Activated naive CD8-positive, alpha-beta T cell treated with anti-CD3 and anti-CD28 coated beads for 36 hours (primary cell): ENCODE data around the gene EFCAB11. TPM values are rescaled to one million over a fixed set of nuclear protein-coding genes. Genes with fewer than 3 reads are reported as not detected.
"Not testable (repeated sequence)": the region's sequence is repeated elsewhere in the genome, so short reads cannot be mapped to it uniquely, and the experiment has no call there.

Source experiments
- DNase-seq: peaks from one replicate; pipeline ENCODE4 v3.0.0; 2021
- H3K27ac Mint-ChIP-seq: one replicate; pipeline ENCODE4 v1.8.0; 2022; ENCODE audit warnings: mild to moderate bottlenecking, moderate library complexity, mixed read lengths
- H3K27me3 Mint-ChIP-seq: one replicate; pipeline ENCODE4 v1.8.0; 2022; ENCODE audit warnings: mild to moderate bottlenecking, mixed read lengths
- H3K36me3 Mint-ChIP-seq: one replicate; pipeline ENCODE4 v1.8.0; 2021; ENCODE audit warnings: mild to moderate bottlenecking, mixed read lengths
- H3K4me1 Mint-ChIP-seq: one replicate; pipeline ENCODE4 v1.8.0; 2021; ENCODE audit warnings: mixed read lengths
- H3K4me3 Mint-ChIP-seq: one replicate; pipeline ENCODE4 v1.8.0; 2022; ENCODE audit warnings: mild to moderate bottlenecking, moderate library complexity, mixed read lengths
- H3K9me3 Mint-ChIP-seq: one replicate; pipeline ENCODE4 v1.8.0; 2022; ENCODE audit warnings: mixed read lengths
- total RNA-seq, 2 experiments: library from RNA; stranded (reverse); gene quantifications; one replicate each; pipeline ENCODE4 v1.2.3, GENCODE V29; 2021

Gene EFCAB11
- total RNA-seq, 2 experiments from 2014 or later: 8.3 TPM

DNA sequence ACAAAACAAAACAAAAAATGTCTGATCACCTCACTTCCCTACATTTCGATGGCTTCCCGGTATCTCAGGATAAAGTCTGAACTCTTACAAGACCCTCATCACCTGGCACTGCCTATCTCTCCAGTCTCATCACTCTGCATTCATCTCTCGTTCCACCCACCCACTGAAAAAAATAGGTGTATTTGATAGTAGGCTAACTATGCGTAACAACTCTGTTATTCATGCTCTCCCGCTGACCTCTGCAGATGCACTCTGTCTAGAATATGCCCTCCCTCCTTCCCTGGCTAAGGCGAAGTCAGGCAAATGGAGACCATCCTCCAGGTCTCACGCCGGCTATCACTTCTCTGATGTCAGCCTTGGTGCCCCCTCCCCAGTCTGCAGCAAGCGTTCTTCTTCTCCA is 44.9 kb downstream of the EFCAB11 start:
- H3K4me1 Mint-ChIP-seq: peaks cover 1% of the 10 kb centered on the region
- no peak for DNase-seq
- H3K27ac Mint-ChIP-seq: no peak overlapping the region
- H3K27me3 Mint-ChIP-seq: peaks cover 14% of the 10 kb centered on the region
- H3K4me3 Mint-ChIP-seq: no peak overlapping the region
- no peaks in the 10 kb centered on the region for H3K9me3 Mint-ChIP-seq
- H3K36me3 Mint-ChIP-seq: no peaks in the 10 kb centered on the region

DNA sequence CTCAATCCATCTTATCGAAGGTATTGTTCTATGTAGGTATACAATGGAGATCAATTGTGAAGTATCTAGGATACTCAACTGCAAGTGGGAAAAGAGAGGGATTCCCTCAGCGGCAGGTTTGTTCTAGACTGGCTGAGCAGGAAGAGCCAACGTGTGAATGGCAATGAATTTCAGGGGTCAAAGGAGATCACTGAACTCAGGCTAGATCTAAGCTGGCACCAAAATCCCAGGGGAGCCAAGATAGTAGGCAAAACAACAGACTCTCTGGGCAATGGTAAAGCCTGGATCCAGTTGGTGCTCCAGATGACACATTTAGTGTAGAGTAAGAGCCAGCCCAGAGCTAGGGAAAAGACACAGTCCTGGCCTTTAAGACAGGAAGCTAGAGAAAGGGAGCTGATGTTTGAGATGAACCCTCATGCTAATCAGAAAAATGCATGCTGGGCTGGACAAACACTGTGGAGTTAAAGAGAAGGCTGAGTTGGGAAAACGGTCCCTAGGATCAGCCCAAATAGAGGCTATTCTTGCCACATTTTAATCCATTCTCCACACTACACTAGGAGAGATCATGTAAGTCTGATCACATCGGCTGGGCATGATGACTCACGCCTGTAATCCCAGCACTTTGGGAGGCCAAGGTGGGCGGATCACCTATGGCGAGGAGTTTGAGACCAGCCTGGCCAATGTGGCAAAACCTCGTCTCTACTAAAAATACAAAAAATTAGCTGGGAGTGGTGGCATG is 45.6 kb downstream of the EFCAB11 start:
- no peak overlapping the region for H3K4me3 Mint-ChIP-seq
- no peaks in the 10 kb centered on the region for H3K9me3 Mint-ChIP-seq
- H3K27ac Mint-ChIP-seq: no peak overlapping the region
- no peak for DNase-seq
- H3K27me3 Mint-ChIP-seq: peaks cover 9% of the 10 kb centered on the region
- peaks cover 3% of the 10 kb centered on the region for H3K4me1 Mint-ChIP-seq
- H3K36me3 Mint-ChIP-seq: no peaks in the 10 kb centered on the region

DNA sequence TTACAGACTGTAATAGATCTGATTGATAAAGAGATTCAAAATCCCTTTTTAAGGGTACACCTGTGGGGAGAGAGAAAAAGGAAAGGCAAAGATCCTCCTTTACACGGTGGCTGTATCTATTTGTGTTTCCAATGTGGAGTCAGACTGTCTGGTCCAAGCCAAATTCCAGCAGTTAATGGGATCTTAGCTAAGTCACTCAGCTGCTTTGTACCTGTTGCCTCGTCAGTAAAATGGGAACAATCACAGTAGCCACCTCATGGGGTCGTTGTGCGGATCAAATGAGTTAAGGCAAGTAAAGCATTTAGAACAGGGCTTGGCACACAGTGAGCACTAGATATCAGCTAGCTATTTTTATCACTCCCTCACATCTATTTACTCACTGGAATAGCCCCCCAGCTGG is 46.9 kb downstream of the EFCAB11 start:
- no peaks in the 10 kb centered on the region for H3K36me3 Mint-ChIP-seq
- H3K27ac Mint-ChIP-seq: no peak overlapping the region
- no peak for DNase-seq
- no peak overlapping the region for H3K4me3 Mint-ChIP-seq
- no peaks in the 10 kb centered on the region for H3K9me3 Mint-ChIP-seq
- peaks cover 12% of the 10 kb centered on the region for H3K4me1 Mint-ChIP-seq
- H3K27me3 Mint-ChIP-seq: peaks cover 10% of the 10 kb centered on the region

DNA sequence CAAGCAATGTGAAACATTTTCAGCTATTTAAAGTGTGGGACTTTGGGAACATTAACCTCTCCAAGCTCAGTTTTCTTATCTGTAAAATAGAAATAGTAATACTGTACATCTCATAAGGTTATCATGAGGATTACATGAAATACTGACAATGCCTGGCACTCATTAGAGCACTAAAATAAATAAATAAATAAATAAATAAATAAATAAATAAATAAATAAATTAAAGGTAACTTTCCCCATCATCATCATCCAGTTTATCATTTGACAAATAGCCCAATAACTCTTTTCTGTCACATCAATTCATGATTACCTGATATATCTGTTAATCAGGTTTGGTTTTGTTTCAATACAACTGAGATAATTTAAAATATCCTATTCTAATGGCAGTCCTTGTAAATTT is 48.5 kb downstream of the EFCAB11 start:
- H3K4me3 Mint-ChIP-seq: no peak overlapping the region
- no peak overlapping the region for H3K27ac Mint-ChIP-seq

DNA sequence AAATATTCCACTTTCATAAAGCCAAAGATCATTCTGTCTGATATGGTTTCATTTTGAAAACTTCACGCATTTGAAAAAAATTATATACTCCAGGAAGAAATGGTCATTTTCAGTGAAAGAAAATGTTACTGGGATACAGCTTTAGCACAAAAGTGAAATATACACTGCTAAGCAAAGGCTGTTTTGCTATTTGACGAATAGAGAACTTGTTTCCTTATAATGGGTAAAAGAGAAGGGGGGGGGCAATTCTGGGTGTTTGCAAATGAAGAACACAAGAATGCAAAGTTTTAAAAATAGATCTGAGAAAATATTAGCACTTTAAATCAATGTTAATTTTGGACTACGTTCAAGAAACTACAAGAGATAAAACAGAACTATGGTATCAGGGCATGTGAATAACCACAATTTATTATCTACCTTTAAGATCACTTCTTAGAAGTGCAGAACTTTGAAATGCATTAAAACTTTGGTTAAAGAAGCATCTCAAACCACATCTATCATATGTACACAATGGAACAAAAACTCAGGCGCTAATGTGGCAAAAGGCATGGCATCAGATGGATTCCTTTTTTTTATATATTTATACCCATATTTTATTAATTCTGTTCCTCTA is 51.1 kb downstream of the EFCAB11 start:
- H3K36me3 Mint-ChIP-seq: no peaks in the 10 kb centered on the region
- no peak overlapping the region for H3K27ac Mint-ChIP-seq
- H3K27me3 Mint-ChIP-seq: peaks cover 10% of the 10 kb centered on the region
- H3K9me3 Mint-ChIP-seq: no peaks in the 10 kb centered on the region
- H3K4me3 Mint-ChIP-seq: no peak overlapping the region
- peaks cover 13% of the 10 kb centered on the region for H3K4me1 Mint-ChIP-seq
- no peak for DNase-seq

More for the DNA sequence above, 48.5 kb downstream of the EFCAB11 start:
- no peak for DNase-seq
- Mint-ChIP-seq H3K27me3 (peaks cover 10% of the 10 kb centered on the region), H3K36me3 (no peaks in the 10 kb centered on the region), H3K4me1 (peaks cover 12% of the 10 kb centered on the region), H3K9me3 (no peaks in the 10 kb centered on the region)

DNA sequence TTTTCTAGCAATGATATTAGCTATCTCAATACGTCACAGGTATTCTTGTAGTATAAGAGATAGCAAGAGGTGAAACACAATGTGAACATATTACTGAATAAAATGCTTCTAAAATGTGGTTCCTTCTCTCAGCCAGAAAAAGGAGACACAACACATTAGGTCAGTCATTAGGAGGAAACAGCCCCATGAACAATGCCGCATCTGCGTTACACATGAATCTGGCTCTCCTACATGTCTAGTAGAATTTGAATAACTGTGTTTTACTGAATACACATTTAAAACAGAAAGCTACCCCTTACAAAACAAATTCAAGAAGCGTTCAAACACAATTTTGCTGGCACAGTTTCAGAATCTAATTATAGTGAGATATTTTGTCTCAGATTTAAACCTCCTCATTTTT is 51.6 kb downstream of the EFCAB11 start:
- no peaks in the 10 kb centered on the region for H3K36me3 Mint-ChIP-seq
- H3K9me3 Mint-ChIP-seq: no peaks in the 10 kb centered on the region
- no peak overlapping the region for H3K27ac Mint-ChIP-seq
- no peak overlapping the region for H3K4me3 Mint-ChIP-seq
- DNase-seq: no peak
- peaks cover 10% of the 10 kb centered on the region for H3K27me3 Mint-ChIP-seq
- peaks cover 13% of the 10 kb centered on the region for H3K4me1 Mint-ChIP-seq

DNA sequence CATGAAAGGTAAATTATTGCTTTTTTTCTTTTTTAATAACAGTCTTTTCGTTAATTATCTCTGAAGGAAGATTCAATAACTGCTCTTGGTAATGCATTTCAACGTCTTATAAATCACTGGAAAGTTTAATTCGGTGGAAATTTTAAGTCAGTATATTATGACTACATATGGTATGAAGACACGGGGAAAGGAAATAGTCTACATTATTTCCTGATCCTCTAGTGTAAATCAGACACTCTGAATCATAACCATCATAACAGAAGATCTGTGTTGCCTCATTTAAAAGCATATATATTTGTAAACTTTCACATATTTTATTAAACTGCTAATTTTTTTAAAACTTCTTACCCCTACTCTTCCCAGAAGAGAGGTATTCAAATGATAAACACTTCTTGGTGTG is 53.7 kb downstream of the EFCAB11 start:
- Mint-ChIP-seq H3K27ac (no peak overlapping the region), H3K4me3 (no peak overlapping the region), H3K9me3 (no peaks in the 10 kb centered on the region), H3K36me3 (no peaks in the 10 kb centered on the region), H3K27me3 (peaks cover 10% of the 10 kb centered on the region), H3K4me1 (peaks cover 13% of the 10 kb centered on the region)
- no peak for DNase-seq

DNA sequence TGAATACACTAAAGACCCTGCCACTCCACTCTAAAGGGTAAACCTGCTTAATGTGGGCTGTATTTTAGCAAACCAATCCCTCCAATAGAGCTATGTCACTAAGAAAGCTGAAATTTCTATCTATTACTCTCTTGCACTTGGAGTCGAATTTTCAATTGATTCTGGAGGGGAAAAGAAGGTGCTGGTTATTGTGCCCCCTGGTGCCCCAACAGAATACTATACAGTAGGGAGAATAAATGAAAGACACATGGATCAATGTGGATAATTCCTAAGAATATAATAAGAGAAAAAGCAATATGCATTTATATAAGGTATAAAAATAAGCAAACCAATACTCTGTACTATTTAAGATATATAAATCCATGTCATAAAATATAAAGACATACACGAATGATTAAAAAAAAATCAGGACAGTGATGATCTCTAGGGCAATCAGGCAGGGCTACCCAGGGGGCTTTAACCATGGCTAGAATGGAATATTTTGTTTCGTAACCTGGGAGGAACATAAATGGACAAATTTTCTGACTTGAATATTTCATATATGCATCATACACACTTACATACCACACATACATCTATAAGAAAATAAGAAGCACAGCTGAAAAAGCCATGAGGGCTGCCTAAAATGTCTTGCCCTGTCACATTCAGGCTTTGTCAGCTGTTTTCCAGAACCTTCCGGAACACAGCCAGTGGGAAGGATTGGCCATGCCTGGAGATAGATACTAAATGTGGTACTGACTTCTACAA is 54.4 kb downstream of the EFCAB11 start:
- Mint-ChIP-seq H3K4me3 (no peak overlapping the region), H3K27ac (no peak overlapping the region), H3K36me3 (no peaks in the 10 kb centered on the region), H3K9me3 (no peaks in the 10 kb centered on the region), H3K27me3 (peaks cover 10% of the 10 kb centered on the region), H3K4me1 (peaks cover 12% of the 10 kb centered on the region)
- no peak for DNase-seq

DNA sequence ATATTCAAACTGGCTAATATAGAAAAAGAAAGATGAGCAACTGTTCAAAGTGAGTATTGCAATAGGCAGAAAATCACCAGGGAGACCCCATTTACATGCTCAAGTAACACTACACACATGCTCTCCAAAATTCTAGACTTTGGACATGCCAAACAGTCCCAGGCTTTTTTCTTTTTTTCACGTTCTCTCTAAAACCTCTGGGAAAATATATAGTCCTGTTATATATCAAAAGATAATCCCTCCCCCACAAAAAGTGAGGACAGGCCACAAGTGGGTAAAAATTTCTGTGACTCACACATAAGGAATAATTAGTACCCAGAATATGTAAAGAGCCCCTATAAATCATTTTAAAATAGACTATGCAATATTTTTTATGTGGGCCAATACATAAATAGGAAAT is 55.2 kb downstream of the EFCAB11 start:
- no peak for DNase-seq
- peaks cover 10% of the 10 kb centered on the region for H3K27me3 Mint-ChIP-seq
- H3K9me3 Mint-ChIP-seq: no peaks in the 10 kb centered on the region
- H3K27ac Mint-ChIP-seq: no peak overlapping the region
- H3K36me3 Mint-ChIP-seq: no peaks in the 10 kb centered on the region
- no peak overlapping the region for H3K4me3 Mint-ChIP-seq
- H3K4me1 Mint-ChIP-seq: peaks cover 12% of the 10 kb centered on the region

DNA sequence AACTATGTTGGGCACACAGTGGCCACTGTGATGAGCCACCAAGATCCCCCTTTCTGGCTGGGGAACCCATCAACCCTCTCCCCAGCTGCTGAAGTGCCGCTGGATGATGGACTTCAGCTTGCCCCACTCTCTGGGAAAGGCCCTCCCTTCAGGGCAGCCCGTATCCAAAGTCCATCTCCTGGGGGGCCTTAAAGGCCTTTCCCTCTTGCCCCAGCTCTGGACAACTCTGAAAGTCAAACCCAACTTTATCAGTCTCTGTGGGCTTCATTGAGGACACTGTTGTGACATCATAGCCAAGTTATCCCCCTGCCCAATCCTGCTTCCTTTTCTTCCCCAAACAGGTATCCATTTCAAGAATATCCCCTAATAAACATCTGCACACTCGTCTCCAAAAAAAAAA is 61.1 kb downstream of the EFCAB11 start:
- H3K9me3 Mint-ChIP-seq, DNase-seq, H3K4me3 Mint-ChIP-seq, H3K36me3 Mint-ChIP-seq, H3K4me1 Mint-ChIP-seq, H3K27me3 Mint-ChIP-seq, H3K27ac Mint-ChIP-seq: not testable (repeated sequence)

DNA sequence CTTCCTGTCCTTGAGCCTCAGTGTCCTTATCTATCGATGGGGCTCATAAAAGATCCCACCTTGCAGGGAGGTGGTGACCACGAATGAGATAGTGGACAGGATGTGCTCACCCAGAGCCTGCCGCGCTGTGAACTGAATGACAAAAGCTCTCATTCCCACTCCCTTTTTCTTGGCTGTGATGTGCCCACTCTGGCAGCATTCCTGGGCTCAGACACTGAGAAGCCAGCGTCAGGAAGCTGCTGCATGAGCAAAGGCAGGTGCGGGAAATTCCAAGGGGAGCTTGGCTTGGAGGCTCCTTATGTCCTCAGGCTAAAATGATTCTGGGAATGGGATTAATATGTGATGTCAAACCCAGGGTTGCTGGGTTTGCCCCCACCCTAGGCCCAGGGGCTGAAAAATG is 61.6 kb downstream of the EFCAB11 start:
- Mint-ChIP-seq H3K36me3 (no peaks in the 10 kb centered on the region), H3K27me3 (no peaks in the 10 kb centered on the region), H3K9me3 (peaks cover 2% of the 10 kb centered on the region), H3K27ac (no peak overlapping the region), H3K4me3 (no peak overlapping the region), H3K4me1 (no peaks in the 10 kb centered on the region)
- DNase-seq: no peak

DNA sequence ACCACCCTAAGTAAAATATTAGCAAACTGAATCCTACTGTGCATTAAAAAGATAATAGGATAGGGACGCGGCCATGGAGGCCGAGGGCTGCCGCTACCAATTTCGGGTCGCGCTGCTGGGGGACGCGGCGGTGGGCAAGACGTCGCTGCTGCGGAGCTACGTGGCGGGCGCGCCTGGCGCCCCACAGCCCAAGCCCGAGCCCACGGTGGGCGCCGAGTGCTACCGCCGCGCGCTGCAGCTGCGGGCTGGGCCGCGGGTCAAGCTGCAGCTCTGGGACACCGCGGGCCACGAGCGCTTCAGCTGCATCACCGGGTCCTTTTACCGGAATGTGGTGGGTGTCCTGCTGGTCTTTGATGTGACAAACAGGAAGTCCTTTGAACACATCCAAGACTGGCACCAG is 62.8 kb downstream of the EFCAB11 start:
- not testable (repeated sequence) for H3K27ac Mint-ChIP-seq, DNase-seq, H3K9me3 Mint-ChIP-seq, H3K4me1 Mint-ChIP-seq, H3K36me3 Mint-ChIP-seq, H3K27me3 Mint-ChIP-seq, H3K4me3 Mint-ChIP-seq

DNA sequence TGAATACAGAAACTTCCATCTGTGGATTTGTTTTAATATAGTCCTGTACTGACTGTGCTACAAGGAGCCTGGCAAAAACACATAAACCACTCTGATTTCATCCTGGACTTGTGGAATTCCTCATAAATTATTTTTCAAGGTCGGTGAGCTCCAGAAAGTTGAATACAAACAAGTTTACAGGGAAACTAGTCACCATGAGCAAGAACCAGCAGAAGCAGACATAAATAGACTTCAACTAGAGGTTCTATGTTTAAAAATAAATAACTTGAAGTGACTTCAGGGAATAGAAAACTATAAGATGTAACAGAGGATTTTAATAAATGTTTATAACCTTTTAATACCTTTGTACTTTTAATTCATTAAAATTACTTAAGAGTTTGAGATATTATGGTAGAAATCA is 63.5 kb downstream of the EFCAB11 start:
- H3K27ac Mint-ChIP-seq: no peak overlapping the region
- no peak for DNase-seq
- no peaks in the 10 kb centered on the region for H3K27me3 Mint-ChIP-seq
- no peak overlapping the region for H3K4me3 Mint-ChIP-seq
- H3K4me1 Mint-ChIP-seq: no peaks in the 10 kb centered on the region
- no peaks in the 10 kb centered on the region for H3K36me3 Mint-ChIP-seq
- peaks cover 2% of the 10 kb centered on the region for H3K9me3 Mint-ChIP-seq

DNA sequence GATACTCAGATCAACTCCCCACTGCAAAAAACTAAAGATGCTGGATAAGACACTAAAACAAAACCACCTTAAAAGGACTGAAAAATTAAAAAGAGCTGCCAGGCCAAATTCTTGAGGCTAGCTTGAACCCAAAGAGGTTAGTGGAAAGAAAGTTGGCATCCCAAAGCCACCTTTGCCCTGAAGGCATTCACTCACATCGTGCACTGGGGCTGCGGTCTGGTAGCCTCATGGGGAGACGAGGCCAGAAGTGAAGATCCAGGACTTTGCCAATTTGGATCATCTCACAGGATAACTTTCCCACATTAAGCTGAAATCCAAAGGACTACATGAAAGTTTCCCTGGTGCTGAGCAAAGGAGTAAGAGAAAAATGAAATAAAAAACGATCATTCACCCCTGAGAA is 63.9 kb downstream of the EFCAB11 start:
- peaks cover 2% of the 10 kb centered on the region for H3K9me3 Mint-ChIP-seq
- H3K27ac Mint-ChIP-seq: no peak overlapping the region
- H3K4me1 Mint-ChIP-seq: no peaks in the 10 kb centered on the region
- no peak overlapping the region for H3K4me3 Mint-ChIP-seq
- H3K27me3 Mint-ChIP-seq: no peaks in the 10 kb centered on the region
- H3K36me3 Mint-ChIP-seq: no peaks in the 10 kb centered on the region
- DNase-seq: no peak

DNA sequence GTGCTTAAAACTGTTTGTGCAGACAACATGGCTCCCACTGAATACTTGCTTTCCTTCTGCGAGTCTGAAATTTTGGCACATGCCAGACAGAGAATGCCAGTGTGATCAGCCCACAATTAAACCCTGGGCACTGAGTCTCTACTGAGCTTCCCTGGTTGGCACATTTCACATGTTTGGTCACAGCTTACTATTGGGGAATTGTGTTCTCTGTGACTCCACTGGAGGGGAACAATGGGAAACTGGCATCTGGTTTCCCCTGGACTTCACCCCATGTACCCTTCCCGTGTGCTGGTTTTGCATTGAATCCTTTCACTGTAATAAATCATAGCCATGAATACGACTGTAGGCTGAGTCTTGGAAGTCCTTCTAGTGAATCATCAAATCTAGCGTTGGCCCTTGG is 64.9 kb downstream of the EFCAB11 start:
- H3K36me3 Mint-ChIP-seq: no peaks in the 10 kb centered on the region
- H3K27ac Mint-ChIP-seq: no peak overlapping the region
- DNase-seq: no peak
- no peaks in the 10 kb centered on the region for H3K27me3 Mint-ChIP-seq
- H3K9me3 Mint-ChIP-seq: peaks cover 2% of the 10 kb centered on the region
- H3K4me1 Mint-ChIP-seq: no peaks in the 10 kb centered on the region
- H3K4me3 Mint-ChIP-seq: no peak overlapping the region

DNA sequence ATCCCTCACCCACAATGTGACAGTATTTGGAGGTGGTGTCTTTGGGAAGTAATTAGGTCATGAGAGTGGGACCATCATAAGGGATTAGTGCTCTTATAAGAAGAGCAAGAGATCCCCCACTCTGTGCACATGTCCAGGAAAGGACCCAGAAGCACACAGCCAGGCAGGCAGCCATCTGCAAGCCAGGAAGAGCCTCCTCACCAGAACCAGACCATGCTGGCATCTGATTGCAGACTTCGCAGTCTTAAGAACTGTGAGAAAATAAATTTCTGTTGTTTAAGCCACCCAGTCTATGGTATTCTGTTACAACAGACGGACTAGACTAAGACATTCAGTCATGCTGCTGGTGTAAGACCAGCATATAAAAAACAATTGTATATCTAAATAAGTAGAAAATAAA is 69.8 kb downstream of the EFCAB11 start:
- Mint-ChIP-seq H3K27me3 (no peaks in the 10 kb centered on the region), H3K9me3 (no peaks in the 10 kb centered on the region), H3K4me1 (no peaks in the 10 kb centered on the region), H3K36me3 (no peaks in the 10 kb centered on the region), H3K4me3 (no peak overlapping the region), H3K27ac (no peak overlapping the region)
- no peak for DNase-seq
